Activated CD4-positive, alpha-beta T cell treated with anti-CD3 and anti-CD28 coated beads, Interleukin-2, Interleukin-4, amounts not matched to agents 100 ng/mL and 50 ng/mL, durations not matched to agents 16 hours and 8 hours (primary cell): ENCODE measurements around the gene MEX3D.

Experiments used
- DNase-seq: peaks from one replicate; pipeline ENCODE4 v3.0.0-alpha.2; 2020; ENCODE audit warnings: low spot score

MEX3D gene

GRCh38 chr19:1593501-1593772 lies 25.3 kb upstream of the MEX3D start:
- DNase-seq = no peak

- DNase-seq = peak; percentile 91
Observed at GRCh38 chr19:1592755-1593500, 24.8 kb upstream of the MEX3D start, which contains the start of gene MBD3. Gene MBD3 (minus strand): TSS chr19:1592865. CDS start chr19:1592631, 234 bp downstream.

- peak; percentile 84 for DNase-seq
Observed at GRCh38 chr19:1592024-1592754, 24.1 kb upstream of the MEX3D start.

- DNase-seq = no peak
Observed at GRCh38 chr19:1591421-1592023, 23.4 kb upstream of the MEX3D start.

GRCh38 chr19:1590641-1591397 lies 22.7 kb upstream of the MEX3D start:
- DNase-seq = peak; percentile 48

GRCh38 chr19:1587872-1588271 lies 19.7 kb upstream of the MEX3D start:
- no peak for DNase-seq

- DNase-seq = no peak
Observed at GRCh38 chr19:1585243-1585580, 17.1 kb upstream of the MEX3D start.

GRCh38 chr19:1584500-1585242 lies 16.5 kb upstream of the MEX3D start:
- no peak for DNase-seq

GRCh38 chr19:1582201-1582600 lies 14.1 kb upstream of the MEX3D start:
- DNase-seq = no peak

GRCh38 chr19:1580957-1581356 lies 12.8 kb upstream of the MEX3D start:
- DNase-seq = no peak

- DNase-seq = no peak
Observed at GRCh38 chr19:1580382-1580781, 12.3 kb upstream of the MEX3D start.

GRCh38 chr19:1579222-1579621 lies 11.1 kb upstream of the MEX3D start:
- no peak for DNase-seq

- DNase-seq = no peak
Observed at GRCh38 chr19:1577929-1578618, 9.9 kb upstream of the MEX3D start.

- DNase-seq = no peak
Observed at GRCh38 chr19:1577090-1577928, 9.2 kb upstream of the MEX3D start.

- DNase-seq = no peak
Observed at GRCh38 chr19:1576242-1577089, 8.3 kb upstream of the MEX3D start.

GRCh38 chr19:1575323-1576241 lies 7.5 kb upstream of the MEX3D start:
- DNase-seq = no peak

GRCh38 chr19:1574354-1575136 lies 6.4 kb upstream of the MEX3D start:
- DNase-seq = no peak

GRCh38 chr19:1572795-1573194 lies 4.7 kb upstream of the MEX3D start:
- no peak for DNase-seq
